GM23338 (cell line): ENCODE results near the gene TFDP1. TPM values are rescaled to one million over a fixed set of nuclear protein-coding genes. Genes with fewer than 3 reads are reported as not detected.

Experiments used
- ATAC-seq: fragments of 200-7000 bp; cut with Tn5 transposase; 3 replicates; pipeline ENCODE4 v1.9.1; 2020
- DNase-seq: peaks from one replicate; pipeline ENCODE4 v3.0.0-alpha.2; 2015; ENCODE audit warnings: low spot score
- H2AFZ ChIP-seq: fragments of 200-600 bp; sonication (generic); 2 replicates; pipeline ENCODE4 v1.8.0; 2016; ENCODE audit warnings: antibody characterized with exemption, mild to moderate bottlenecking, moderate library complexity
- H3F3A ChIP-seq: fragments of 200-600 bp; sonication (generic); replicated peaks from 2 replicates; pipeline ENCODE4 v1.8.0; 2017; ENCODE audit warnings: antibody characterized with exemption, mixed run types, low read depth
- H3K27ac ChIP-seq: fragments of 200-600 bp; sonication (generic); 2 replicates; pipeline ENCODE4 v1.6.1; 2016; ENCODE audit warnings: low read depth
- H3K27me3 ChIP-seq: fragments of 200-600 bp; sonication (generic); 2 replicates; pipeline ENCODE4 v1.8.0; 2016; ENCODE audit warnings: mild to moderate bottlenecking, mixed run types, moderate library complexity; ENCODE audit not compliant: insufficient read depth
- H3K36me3 ChIP-seq: fragments of 200-600 bp; sonication (generic); 2 replicates; pipeline ENCODE4 v1.8.0; 2016; ENCODE audit warnings: mild to moderate bottlenecking; ENCODE audit not compliant: insufficient read depth
- H3K4me1 ChIP-seq: fragments of 200-600 bp; sonication (generic); 2 replicates; pipeline ENCODE4 v1.8.0; 2016; ENCODE audit warnings: mild to moderate bottlenecking, moderate library complexity; ENCODE audit not compliant: insufficient read depth
- H3K4me2 ChIP-seq: fragments of 200-600 bp; sonication (generic); 2 replicates; pipeline ENCODE4 v1.7.1; 2017; ENCODE audit warnings: mixed run types
- H3K4me3 ChIP-seq: fragments of 200-600 bp; sonication (generic); 2 replicates; pipeline ENCODE4 v1.6.1; 2016; ENCODE audit warnings: mixed run types
- H3K79me2 ChIP-seq: fragments of 200-600 bp; sonication (generic); replicated peaks from 2 replicates; pipeline ENCODE4 v1.8.0; 2017; ENCODE audit warnings: mild to moderate bottlenecking; ENCODE audit not compliant: insufficient read depth
- H3K9me2 ChIP-seq: fragments of 200-600 bp; sonication (generic); 2 replicates; pipeline ENCODE4 v1.8.0; 2017; ENCODE audit not compliant: insufficient read depth
- H4K20me1 ChIP-seq: fragments of 200-600 bp; sonication (generic); replicated peaks from 2 replicates; pipeline ENCODE4 v1.8.0; 2017; ENCODE audit warnings: mild to moderate bottlenecking; ENCODE audit not compliant: insufficient read depth
- H3K27ac Mint-ChIP-seq: 2 replicates; pipeline ENCODE4 v1.8.0; 2020; ENCODE audit warnings: inconsistent platforms, mild to moderate bottlenecking, moderate library complexity, mixed read lengths
- H3K27me3 Mint-ChIP-seq: 3 replicates; pipeline ENCODE4 v1.8.0; 2022; ENCODE audit warnings: low read depth, mild to moderate bottlenecking, moderate library complexity, mixed read lengths, inconsistent platforms; ENCODE audit not compliant: insufficient read depth, poor library complexity
- H3K36me3 Mint-ChIP-seq: 3 replicates; pipeline ENCODE4 v1.8.0; 2021; ENCODE audit warnings: low read depth, mild to moderate bottlenecking, inconsistent platforms, moderate library complexity, mixed read lengths
- H3K4me1 Mint-ChIP-seq: 3 replicates; pipeline ENCODE4 v1.8.0; 2020; ENCODE audit warnings: mild to moderate bottlenecking, inconsistent platforms, mixed read lengths
- H3K4me3 Mint-ChIP-seq: 3 replicates; pipeline ENCODE4 v1.8.0; 2021; ENCODE audit warnings: moderate library complexity, mild to moderate bottlenecking, inconsistent platforms, mixed read lengths
- H3K9me3 Mint-ChIP-seq: 3 replicates; pipeline ENCODE4 v1.8.0; 2020; ENCODE audit warnings: moderate library complexity, mild to moderate bottlenecking, inconsistent platforms, mixed read lengths
- JUNB ChIP-seq: IDR thresholded peaks from one replicate; pipeline ENCODE4 v1.6.1; 2016; ENCODE audit warnings: antibody characterized with exemption; ENCODE audit not compliant: unreplicated experiment
- NANOG ChIP-seq: IDR thresholded peaks from 2 replicates; pipeline ENCODE4 v1.6.1; 2016; ENCODE audit warnings: antibody characterized with exemption, borderline replicate concordance
- POLR2AphosphoS5 ChIP-seq: IDR thresholded peaks from 2 replicates; pipeline ENCODE4 v1.6.1; 2016; ENCODE audit warnings: antibody characterized with exemption, low read depth
- ZNF114 ChIP-seq: fragments of 250-450 bp; sonication (Bioruptor Pico); IDR thresholded peaks from 2 replicates; pipeline ENCODE4 v1.5.0; 2020; ENCODE audit warnings: mild to moderate bottlenecking, moderate library complexity
- ZNF331 ChIP-seq: fragments of 250-450 bp; sonication (Bioruptor Pico); IDR thresholded peaks from 2 replicates; pipeline ENCODE4 v1.5.0; 2020; ENCODE audit warnings: low read depth, mild to moderate bottlenecking, moderate library complexity
- polyA plus RNA-seq: library from polyadenylated mRNA; unstranded; fragments of >200 nt; fragmentation: Nextera tagmentation; extraction: Ambion mirVana; gene quantifications from 2 replicates; pipeline ENCODE4 v1.2.1, GENCODE V29; 2016
- total RNA-seq: library from RNA; depleted of rRNA; stranded (reverse); fragments of >200 nt; shearing (Covaris generic); gene quantifications from 2 replicates; pipeline ENCODE4 v1.2.3, GENCODE V29; 2014
- TF ChIP-seq, protein P1 (sequence below): fragments of 250-450 bp; sonication (Bioruptor Pico); IDR thresholded peaks from 2 replicates; pipeline ENCODE4 v1.5.0; 2020; ENCODE audit warnings: mild to moderate bottlenecking, moderate library complexity
- TF ChIP-seq, protein P2 (sequence below): IDR thresholded peaks from one replicate; pipeline ENCODE4 v1.6.1; 2018; ENCODE audit warnings: antibody characterized with exemption; ENCODE audit not compliant: unreplicated experiment

The TFDP1 gene
- total and polyA plus RNA-seq, 2 experiments from 2014 or later, result 42.9 to 80.0 TPM

DNA sequence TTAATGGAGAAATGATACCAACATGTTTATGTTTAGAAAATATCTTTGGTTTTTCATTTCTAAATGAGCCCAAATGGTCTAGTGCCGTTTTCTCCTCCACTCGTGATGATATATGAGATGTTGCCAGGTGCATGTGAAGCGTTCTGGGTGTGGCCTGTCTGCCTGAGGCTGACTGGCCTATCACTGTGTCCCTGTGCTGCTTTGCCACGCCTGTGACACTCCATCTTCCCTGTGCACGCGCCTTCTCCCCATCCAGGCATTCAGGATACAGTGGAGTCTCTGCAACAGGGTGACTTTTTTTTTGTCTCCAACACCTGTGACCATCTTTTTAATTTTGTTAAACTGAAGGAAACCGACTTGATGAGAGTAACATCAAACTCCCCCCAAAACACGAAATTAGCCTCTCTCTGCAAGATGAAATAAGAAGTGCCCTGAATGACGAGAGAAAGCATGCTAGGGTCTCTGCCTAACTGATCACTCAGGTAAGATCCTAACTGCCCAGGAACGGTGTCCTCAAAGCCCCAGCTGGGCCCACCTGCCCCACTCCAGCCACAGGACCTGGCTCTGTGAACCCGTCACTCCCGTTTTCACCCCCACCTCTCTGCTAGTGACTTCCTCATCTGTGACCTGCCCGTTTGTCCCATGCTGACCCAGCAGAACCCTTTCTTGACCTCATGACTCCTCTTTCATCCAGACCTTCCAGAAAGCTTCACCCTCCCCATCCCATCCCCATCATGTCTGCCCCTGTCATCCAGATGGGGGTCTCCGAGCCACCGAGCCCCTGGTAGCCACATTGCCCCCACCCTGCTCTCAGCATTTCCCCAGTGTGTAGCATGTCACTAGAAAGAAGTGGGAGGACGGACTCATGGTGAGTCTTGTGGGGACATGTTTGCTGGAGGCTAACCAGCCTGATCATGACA is 33.2 kb upstream of the TFDP1 start:
- Histone ChIP-seq H3F3A (0 out of 2 replicates have a peak, but pooled peaks cover 3% of the 10 kb centered on the region), H3K27ac (no peak overlapping the region), H2AFZ (no peak overlapping the region), H3K9me2 (no peaks in the 10 kb centered on the region), H3K4me3 (no peak overlapping the region), H3K4me2 (no peak overlapping the region), H3K36me3 (no peaks in the 10 kb centered on the region), H3K4me1 (no peaks in the 10 kb centered on the region), H3K27me3 (no peaks in the 10 kb centered on the region), H3K79me2 (no peaks in the 10 kb centered on the region), H4K20me1 (no peaks in the 10 kb centered on the region; the same call in 1 of the 2 replicates)
- Mint-ChIP-seq H3K4me1 (peaks cover 14% of the 10 kb centered on the region), H3K27me3 (peaks cover 8% of the 10 kb centered on the region), H3K4me3 (no peak overlapping the region; the same call in 2 of the 3 replicates), H3K9me3 (no peaks in the 10 kb centered on the region; the same call in 2 of the 3 replicates), H3K36me3 (peaks cover 11% of the 10 kb centered on the region), H3K27ac (no peak overlapping the region)
- TF ChIP-seq, protein P1, sequence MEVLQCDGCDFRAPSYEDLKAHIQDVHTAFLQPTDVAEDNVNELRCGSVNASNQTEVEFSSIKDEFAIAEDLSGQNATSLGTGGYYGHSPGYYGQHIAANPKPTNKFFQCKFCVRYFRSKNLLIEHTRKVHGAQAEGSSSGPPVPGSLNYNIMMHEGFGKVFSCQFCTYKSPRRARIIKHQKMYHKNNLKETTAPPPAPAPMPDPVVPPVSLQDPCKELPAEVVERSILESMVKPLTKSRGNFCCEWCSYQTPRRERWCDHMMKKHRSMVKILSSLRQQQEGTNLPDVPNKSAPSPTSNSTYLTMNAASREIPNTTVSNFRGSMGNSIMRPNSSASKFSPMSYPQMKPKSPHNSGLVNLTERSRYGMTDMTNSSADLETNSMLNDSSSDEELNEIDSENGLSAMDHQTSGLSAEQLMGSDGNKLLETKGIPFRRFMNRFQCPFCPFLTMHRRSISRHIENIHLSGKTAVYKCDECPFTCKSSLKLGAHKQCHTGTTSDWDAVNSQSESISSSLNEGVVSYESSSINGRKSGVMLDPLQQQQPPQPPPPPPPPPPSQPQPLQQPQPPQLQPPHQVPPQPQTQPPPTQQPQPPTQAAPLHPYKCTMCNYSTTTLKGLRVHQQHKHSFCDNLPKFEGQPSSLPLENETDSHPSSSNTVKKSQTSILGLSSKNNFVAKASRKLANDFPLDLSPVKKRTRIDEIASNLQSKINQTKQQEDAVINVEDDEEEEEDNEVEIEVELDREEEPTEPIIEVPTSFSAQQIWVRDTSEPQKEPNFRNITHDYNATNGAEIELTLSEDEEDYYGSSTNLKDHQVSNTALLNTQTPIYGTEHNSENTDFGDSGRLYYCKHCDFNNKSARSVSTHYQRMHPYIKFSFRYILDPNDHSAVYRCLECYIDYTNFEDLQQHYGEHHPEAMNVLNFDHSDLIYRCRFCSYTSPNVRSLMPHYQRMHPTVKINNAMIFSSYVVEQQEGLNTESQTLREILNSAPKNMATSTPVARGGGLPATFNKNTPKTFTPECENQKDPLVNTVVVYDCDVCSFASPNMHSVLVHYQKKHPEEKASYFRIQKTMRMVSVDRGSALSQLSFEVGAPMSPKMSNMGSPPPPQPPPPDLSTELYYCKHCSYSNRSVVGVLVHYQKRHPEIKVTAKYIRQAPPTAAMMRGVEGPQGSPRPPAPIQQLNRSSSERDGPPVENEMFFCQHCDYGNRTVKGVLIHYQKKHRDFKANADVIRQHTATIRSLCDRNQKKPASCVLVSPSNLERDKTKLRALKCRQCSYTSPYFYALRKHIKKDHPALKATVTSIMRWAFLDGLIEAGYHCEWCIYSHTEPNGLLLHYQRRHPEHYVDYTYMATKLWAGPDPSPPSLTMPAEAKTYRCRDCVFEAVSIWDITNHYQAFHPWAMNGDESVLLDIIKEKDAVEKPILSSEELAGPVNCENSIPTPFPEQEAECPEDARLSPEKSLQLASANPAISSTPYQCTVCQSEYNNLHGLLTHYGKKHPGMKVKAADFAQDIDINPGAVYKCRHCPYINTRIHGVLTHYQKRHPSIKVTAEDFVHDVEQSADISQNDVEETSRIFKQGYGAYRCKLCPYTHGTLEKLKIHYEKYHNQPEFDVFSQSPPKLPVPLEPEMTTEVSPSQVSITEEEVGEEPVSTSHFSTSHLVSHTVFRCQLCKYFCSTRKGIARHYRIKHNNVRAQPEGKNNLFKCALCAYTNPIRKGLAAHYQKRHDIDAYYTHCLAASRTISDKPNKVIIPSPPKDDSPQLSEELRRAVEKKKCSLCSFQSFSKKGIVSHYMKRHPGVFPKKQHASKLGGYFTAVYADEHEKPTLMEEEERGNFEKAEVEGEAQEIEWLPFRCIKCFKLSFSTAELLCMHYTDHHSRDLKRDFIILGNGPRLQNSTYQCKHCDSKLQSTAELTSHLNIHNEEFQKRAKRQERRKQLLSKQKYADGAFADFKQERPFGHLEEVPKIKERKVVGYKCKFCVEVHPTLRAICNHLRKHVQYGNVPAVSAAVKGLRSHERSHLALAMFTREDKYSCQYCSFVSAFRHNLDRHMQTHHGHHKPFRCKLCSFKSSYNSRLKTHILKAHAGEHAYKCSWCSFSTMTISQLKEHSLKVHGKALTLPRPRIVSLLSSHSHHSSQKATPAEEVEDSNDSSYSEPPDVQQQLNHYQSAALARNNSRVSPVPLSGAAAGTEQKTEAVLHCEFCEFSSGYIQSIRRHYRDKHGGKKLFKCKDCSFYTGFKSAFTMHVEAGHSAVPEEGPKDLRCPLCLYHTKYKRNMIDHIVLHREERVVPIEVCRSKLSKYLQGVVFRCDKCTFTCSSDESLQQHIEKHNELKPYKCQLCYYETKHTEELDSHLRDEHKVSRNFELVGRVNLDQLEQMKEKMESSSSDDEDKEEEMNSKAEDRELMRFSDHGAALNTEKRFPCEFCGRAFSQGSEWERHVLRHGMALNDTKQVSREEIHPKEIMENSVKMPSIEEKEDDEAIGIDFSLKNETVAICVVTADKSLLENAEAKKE, result no peak
- TF ChIP-seq JUNB (no peak), ZNF331 (CRISPR knock-in tag) (no peak), NANOG (no peak), ZNF114 (no peak), POLR2AphosphoS5 (no peak)
- TF ChIP-seq, protein P2, sequence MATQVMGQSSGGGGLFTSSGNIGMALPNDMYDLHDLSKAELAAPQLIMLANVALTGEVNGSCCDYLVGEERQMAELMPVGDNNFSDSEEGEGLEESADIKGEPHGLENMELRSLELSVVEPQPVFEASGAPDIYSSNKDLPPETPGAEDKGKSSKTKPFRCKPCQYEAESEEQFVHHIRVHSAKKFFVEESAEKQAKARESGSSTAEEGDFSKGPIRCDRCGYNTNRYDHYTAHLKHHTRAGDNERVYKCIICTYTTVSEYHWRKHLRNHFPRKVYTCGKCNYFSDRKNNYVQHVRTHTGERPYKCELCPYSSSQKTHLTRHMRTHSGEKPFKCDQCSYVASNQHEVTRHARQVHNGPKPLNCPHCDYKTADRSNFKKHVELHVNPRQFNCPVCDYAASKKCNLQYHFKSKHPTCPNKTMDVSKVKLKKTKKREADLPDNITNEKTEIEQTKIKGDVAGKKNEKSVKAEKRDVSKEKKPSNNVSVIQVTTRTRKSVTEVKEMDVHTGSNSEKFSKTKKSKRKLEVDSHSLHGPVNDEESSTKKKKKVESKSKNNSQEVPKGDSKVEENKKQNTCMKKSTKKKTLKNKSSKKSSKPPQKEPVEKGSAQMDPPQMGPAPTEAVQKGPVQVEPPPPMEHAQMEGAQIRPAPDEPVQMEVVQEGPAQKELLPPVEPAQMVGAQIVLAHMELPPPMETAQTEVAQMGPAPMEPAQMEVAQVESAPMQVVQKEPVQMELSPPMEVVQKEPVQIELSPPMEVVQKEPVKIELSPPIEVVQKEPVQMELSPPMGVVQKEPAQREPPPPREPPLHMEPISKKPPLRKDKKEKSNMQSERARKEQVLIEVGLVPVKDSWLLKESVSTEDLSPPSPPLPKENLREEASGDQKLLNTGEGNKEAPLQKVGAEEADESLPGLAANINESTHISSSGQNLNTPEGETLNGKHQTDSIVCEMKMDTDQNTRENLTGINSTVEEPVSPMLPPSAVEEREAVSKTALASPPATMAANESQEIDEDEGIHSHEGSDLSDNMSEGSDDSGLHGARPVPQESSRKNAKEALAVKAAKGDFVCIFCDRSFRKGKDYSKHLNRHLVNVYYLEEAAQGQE, result no peak
- ATAC-seq, result peak; percentile 20
- DNase-seq, result no peak
